Uterus (tissue), 4 donors: Measurements from ENCODE around the gene FAR2. TPM values are rescaled to one million over a fixed set of nuclear protein-coding genes. Genes with fewer than 3 reads are reported as not detected.
"Not testable (repeated sequence)": the region's sequence is repeated elsewhere in the genome, so short reads cannot be mapped to it uniquely, and the experiment has no call there.

Experiments used
- DNase-seq, 2 donors: peaks; one replicate each; pipeline ENCODE4 v3.0.0-alpha.2; 2019 to 2020
- H3K27ac ChIP-seq, 2 donors: fragments of 200-600 bp; sonication (generic); 1 replicate in 1 of 2; 2 replicates in 1 of 2; pipeline ENCODE4 v1.5.1; 2016 to 2018
- H3K27me3 ChIP-seq, 2 donors: fragments of 200-600 bp; sonication (generic); one replicate each; pipeline ENCODE4 v1.5.1; 2018 to 2019; ENCODE audit warnings: control low read depth in 1 of 2
- H3K36me3 ChIP-seq, 2 donors: fragments of 200-600 bp; sonication (generic); one replicate each; pipeline ENCODE4 v1.5.1; 2019; ENCODE audit warnings: control low read depth in 1 of 2
- H3K4me1 ChIP-seq, 2 donors: fragments of 200-600 bp; sonication (generic); one replicate each; pipeline ENCODE4 v1.5.1; 2018 to 2019; ENCODE audit warnings: control low read depth in 1 of 2
- H3K4me3 ChIP-seq, 2 donors: fragments of 200-600 bp; sonication (generic); 1 replicate in 1 of 2; 2 replicates in 1 of 2; pipeline ENCODE4 v1.5.1; 2018 to 2019; ENCODE audit warnings: mild to moderate bottlenecking in 1 of 2
- H3K9me3 ChIP-seq, 2 donors: fragments of 200-600 bp; sonication (generic); one replicate each; pipeline ENCODE4 v1.5.1; 2019; ENCODE audit warnings: control low read depth in 1 of 2
- CTCF ChIP-seq, 4 experiments: fragments of 200-600 bp in 2 of 4; fragments of 450-650 bp in 2 of 4; sonication (generic) in 2 of 4; IDR thresholded peaks; one replicate each; pipeline ENCODE4 v1.5.1; 2016 to 2019; ENCODE audit warnings: antibody characterized with exemption in 4 of 4, mild to moderate bottlenecking in 2 of 4, moderate library complexity in 1 of 4
- POLR2A ChIP-seq, 2 donors: fragments of 450-650 bp; IDR thresholded peaks; one replicate each; pipeline ENCODE4 v1.6.1; 2016; ENCODE audit warnings: antibody characterized with exemption in 2 of 2, mild to moderate bottlenecking in 1 of 2, moderate library complexity in 1 of 2
- intact Hi-C: fragments of 100-400 bp; cut with DNase I; formaldehyde crosslinking; loops from one replicate; pipeline ENCODE4 v1.15.1; 2023; ENCODE audit warnings: low total_unique reads
- total RNA-seq, 4 donors: library from RNA; depleted of rRNA in 3 of 4; stranded (reverse); fragments of >200 nt in 3 of 4; gene quantifications; one replicate each; pipeline versions ENCODE4 v1.1.0 to v1.2.4, GENCODE V29; 2014 to 2023
- donor health status: DM: yes; HTN: yes; CAD: no.

The FAR2 gene
- total RNA-seq, 4 donors from 2014 or later = 4.7 to 14.4 (median 9.5) TPM

- H3K36me3 ChIP-seq = no peaks in the 10 kb centered on the region
- no peak for DNase-seq
- H3K4me3 ChIP-seq = no peak overlapping the region
- H3K9me3 ChIP-seq = no peaks in the 10 kb centered on the region
- no peaks in the 10 kb centered on the region for H3K4me1 ChIP-seq
- H3K27me3 ChIP-seq = no peaks in the 10 kb centered on the region
- intact Hi-C loops = no loop called here
- no peak overlapping the region for H3K27ac ChIP-seq
- TF ChIP-seq POLR2A (IDR thresholded peaks at IDR 0.05) (no peak), CTCF (IDR thresholded peaks at IDR 0.05) (no peak)
Measured at GRCh38 chr12:29374913-29375312, 225.8 kb downstream of the FAR2 start.

DNA sequence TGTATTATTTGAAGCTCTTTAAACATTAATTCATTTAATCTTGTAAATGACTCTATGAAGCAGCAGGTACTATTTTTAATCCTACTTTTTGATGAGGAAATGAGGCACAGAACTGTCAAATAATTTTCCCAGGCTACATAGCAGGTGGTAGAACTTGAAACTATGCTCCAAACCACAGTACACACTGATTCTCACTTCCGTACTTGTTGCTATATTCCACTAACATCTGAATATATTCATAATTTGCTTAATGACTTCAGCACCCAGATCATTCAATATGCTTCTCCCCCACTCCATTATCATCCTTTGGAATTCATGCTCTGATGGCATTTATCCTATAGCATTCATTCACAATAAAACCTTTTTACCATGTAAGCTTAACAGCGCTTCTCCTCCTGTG is 227.0 kb downstream of the FAR2 start:
- Histone ChIP-seq H3K27ac (no peak overlapping the region), H3K27me3 (no peaks in the 10 kb centered on the region), H3K4me1 (no peaks in the 10 kb centered on the region), H3K9me3 (no peaks in the 10 kb centered on the region), H3K4me3 (no peak overlapping the region), H3K36me3 (no peaks in the 10 kb centered on the region)
- TF ChIP-seq POLR2A (IDR thresholded peaks at IDR 0.05) (no peak), CTCF (IDR thresholded peaks at IDR 0.05) (no peak)
- intact Hi-C loops = no loop called here
- no peak for DNase-seq

DNA sequence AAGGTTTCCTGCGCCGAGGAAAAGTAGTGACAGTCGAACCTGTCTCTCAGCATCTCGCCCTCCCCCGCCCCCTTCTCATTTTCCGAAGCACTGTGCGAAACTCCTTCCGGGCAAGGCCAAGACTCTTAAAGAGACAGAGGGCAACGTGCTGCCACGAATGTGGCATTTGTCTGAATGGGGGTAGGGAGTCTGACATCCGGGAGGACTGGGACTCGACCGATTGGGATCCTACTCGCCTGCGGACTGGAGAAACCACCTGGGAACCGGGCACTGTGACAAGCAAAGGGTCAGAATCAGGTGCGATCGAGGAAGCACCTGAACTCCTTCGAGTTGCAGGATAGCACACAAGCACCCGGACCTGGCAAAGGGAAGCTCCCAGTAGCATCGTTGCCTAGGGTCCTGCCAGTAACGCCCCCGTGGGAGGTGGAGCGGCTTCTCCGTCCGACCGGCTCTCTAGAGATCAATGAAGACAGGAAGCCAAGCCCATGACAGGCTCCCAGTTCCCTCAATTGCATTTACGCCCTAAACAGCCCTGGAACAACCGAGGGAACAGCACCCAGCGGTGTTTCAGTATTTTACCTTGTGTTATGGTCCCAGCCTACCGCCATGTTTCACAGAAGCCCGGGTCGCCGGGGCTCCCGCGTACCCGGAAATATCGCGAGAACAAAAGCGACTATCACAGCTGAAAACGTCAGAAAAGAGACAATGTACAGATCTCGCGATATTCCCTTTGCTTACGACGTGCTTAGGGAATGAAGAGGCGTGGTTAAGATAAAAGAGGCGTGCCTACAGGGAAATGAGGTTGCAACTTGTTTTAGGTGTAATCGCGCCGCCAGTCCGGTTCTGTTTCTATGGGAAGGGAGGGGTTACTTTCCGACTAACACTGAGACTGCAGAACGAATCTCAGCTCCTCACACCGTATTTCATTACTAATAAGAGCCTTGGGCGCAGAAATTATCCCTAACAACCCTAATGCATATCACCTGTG is 231.8 kb downstream of the FAR2 start, which contains the start of gene ERGIC2:
Gene ERGIC2 (minus strand): TSS at position 637 of the 988 bp plus-strand sequence. CDS start 9,539 bp downstream, outside the sequence.
- DNase-seq = peak; percentile 90 to 94
- Histone ChIP-seq H3K27ac (peak within 1 kb of the TSS; percentile 91 to 92), H3K36me3 (no peaks in the 10 kb centered on the region), H3K4me3 (peak within 1 kb of the TSS; percentile 72 to 93), H3K9me3 (no peaks in the 10 kb centered on the region), H3K27me3 (no peaks in the 10 kb centered on the region), H3K4me1 (no peaks in the 10 kb centered on the region)
- intact Hi-C loops = no loop called here
- TF ChIP-seq CTCF (IDR thresholded peaks at IDR 0.05) = peak in 2 of 4 experiments; percentile 7 to 19
- TF ChIP-seq POLR2A (IDR thresholded peaks at IDR 0.05) = peak; percentile 65 to 84

DNA sequence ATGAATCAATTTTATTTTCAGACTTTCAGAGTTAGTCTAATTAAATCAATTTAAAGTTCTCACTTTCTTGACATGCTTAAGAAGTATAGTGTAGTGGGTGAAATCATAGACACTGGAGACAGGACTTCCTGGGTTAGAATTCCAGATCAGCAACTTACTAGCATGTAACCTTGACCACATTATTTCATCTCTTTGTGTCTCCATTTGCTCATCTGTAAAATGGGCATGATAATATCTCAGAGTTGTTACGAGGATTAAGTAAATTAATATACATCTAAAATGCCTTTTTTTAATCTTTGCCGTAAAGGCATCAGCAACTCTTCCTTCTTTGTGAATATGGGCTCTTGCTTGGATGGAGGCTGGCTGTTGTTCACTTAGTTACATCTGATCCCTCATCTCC is 233.2 kb downstream of the FAR2 start:
- intact Hi-C loops = no loop called here
- DNase-seq = no peak
- Histone ChIP-seq H3K27me3 (no peaks in the 10 kb centered on the region), H3K9me3 (no peaks in the 10 kb centered on the region), H3K4me1 (no peaks in the 10 kb centered on the region), H3K27ac (no peak overlapping the region), H3K36me3 (no peaks in the 10 kb centered on the region), H3K4me3 (no peak overlapping the region)
- TF ChIP-seq CTCF (IDR thresholded peaks at IDR 0.05) (no peak), POLR2A (IDR thresholded peaks at IDR 0.05) (no peak)

DNA sequence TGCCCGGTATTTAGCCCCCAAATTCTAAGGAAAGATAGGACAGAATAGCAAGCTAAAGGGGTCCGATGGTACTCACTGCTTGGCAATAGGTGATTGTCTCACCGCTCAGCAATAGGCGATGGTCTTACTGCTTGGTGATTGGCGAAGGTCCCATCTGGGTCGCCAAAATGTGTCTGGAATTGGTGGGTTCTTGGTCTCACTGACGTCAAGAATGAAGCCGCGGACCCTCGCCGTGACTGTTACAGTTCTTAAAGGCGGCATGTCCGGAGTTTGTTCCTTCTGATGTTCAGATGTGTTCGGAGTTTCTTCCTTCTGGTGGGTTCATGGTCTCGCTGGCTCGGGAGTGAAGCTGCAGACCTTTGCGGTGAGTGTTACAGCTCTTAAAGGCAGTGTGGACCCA is 236.1 kb downstream of the FAR2 start:
- intact Hi-C loops, H3K4me3 ChIP-seq, H3K27ac ChIP-seq, H3K27me3 ChIP-seq, H3K4me1 ChIP-seq, H3K36me3 ChIP-seq, H3K9me3 ChIP-seq, DNase-seq: not testable (repeated sequence)

Other genes with a start within 250 kb of the FAR2 start
- gene ERGIC2, start 231.9 kb downstream of the FAR2 start, total RNA-seq = 10 to 100 TPM; 16.4 to 91.3 (median 48.7) TPM